HepG2 (cell line): ENCODE results near the gene PRKCG. TPM values are rescaled to one million over a fixed set of nuclear protein-coding genes. Genes with fewer than 3 reads are reported as not detected.

Experiments used
- AHDC1 ChIP-seq: sonication (generic); formaldehyde crosslinking; IDR thresholded peaks from 2 replicates; pipeline ENCODE4 v1.5.1; 2020; ENCODE audit warnings: mild to moderate bottlenecking, missing genetic modification reagents, borderline replicate concordance
- ATF6 ChIP-seq: sonication (generic); formaldehyde crosslinking; conservative IDR thresholded peaks from 2 replicates; pipeline ENCODE4 v1.4.0; 2020; ENCODE audit warnings: missing genetic modification reagents
- DZIP1 ChIP-seq: sonication (generic); formaldehyde crosslinking; IDR thresholded peaks from 2 replicates; pipeline ENCODE4 v1.5.0; 2020; ENCODE audit warnings: mild to moderate bottlenecking, missing genetic modification reagents
- ETS1 ChIP-seq: sonication (generic); formaldehyde crosslinking; IDR thresholded peaks from 2 replicates; pipeline ENCODE4 v1.4.0; 2020; ENCODE audit warnings: missing genetic modification reagents
- KDM3A ChIP-seq: IDR thresholded peaks from 2 replicates; pipeline ENCODE4 v1.6.1; 2018; ENCODE audit warnings: low read depth, missing compliant biosample characterization
- KLF12 ChIP-seq: sonication (generic); formaldehyde crosslinking; IDR thresholded peaks from 2 replicates; pipeline ENCODE4 v1.4.0; 2020; ENCODE audit warnings: missing genetic modification reagents, borderline replicate concordance
- MAFG ChIP-seq: sonication (generic); formaldehyde crosslinking; IDR thresholded peaks from 2 replicates; pipeline ENCODE4 v1.5.1; 2020; ENCODE audit warnings: mild to moderate bottlenecking, missing genetic modification reagents
- MXD3 ChIP-seq: IDR thresholded peaks from 2 replicates; pipeline ENCODE4 v1.6.1; 2016; ENCODE audit warnings: mild to moderate bottlenecking, missing biosample characterization, missing genetic modification reagents
- SCMH1 ChIP-seq: sonication (generic); formaldehyde crosslinking; IDR thresholded peaks from 2 replicates; pipeline ENCODE4 v1.9.0; 2021; ENCODE audit warnings: missing genetic modification reagents, mild to moderate bottlenecking, borderline replicate concordance
- SNRNP70 ChIP-seq: fragments of 200-400 bp; formaldehyde crosslinking; IDR thresholded peaks from 2 replicates; pipeline ENCODE4 v1.6.1; 2017; ENCODE audit warnings: mild to moderate bottlenecking, low read depth, low read length, moderate library complexity
- ZNF180 ChIP-seq: sonication (generic); formaldehyde crosslinking; IDR thresholded peaks from 2 replicates; pipeline ENCODE4 v1.4.0; 2020; ENCODE audit warnings: low read depth, missing genetic modification reagents, borderline replicate concordance
- ZNF234 ChIP-seq: sonication (generic); formaldehyde crosslinking; conservative IDR thresholded peaks from 2 replicates; pipeline ENCODE4 v1.5.1; 2020; ENCODE audit warnings: mild to moderate bottlenecking, missing genetic modification reagents
- ZNF326 ChIP-seq: sonication (generic); formaldehyde crosslinking; IDR thresholded peaks from 2 replicates; pipeline ENCODE4 v1.4.0; 2020; ENCODE audit warnings: missing genetic modification reagents, borderline replicate concordance
- ZNF562 ChIP-seq: sonication (generic); formaldehyde crosslinking; IDR thresholded peaks from 2 replicates; pipeline ENCODE4 v1.8.0; 2022; ENCODE audit warnings: missing genetic modification reagents, borderline replicate concordance
- ZNF615 ChIP-seq: sonication (generic); formaldehyde crosslinking; IDR thresholded peaks from 2 replicates; pipeline ENCODE4 v1.5.0; 2020; ENCODE audit warnings: mild to moderate bottlenecking, missing genetic modification reagents, borderline replicate concordance
- ZNF7 ChIP-seq: IDR thresholded peaks from 2 replicates; pipeline ENCODE4 v1.6.1; 2016; ENCODE audit warnings: missing biosample characterization, missing genetic modification reagents
- ZNF740 ChIP-seq: sonication (generic); formaldehyde crosslinking; IDR thresholded peaks from 2 replicates; pipeline ENCODE4 v1.4.0; 2020; ENCODE audit warnings: missing genetic modification reagents
- polyA plus RNA-seq, 8 experiments: library from polyadenylated mRNA; depleted of rRNA in 3 of 8; stranded (reverse) in 7 of 8; unstranded in 1 of 8; fragments of >200 nt; fragmentation: Illumina TruSeq in 4 of 8; extraction: Trizol in 4 of 8; gene quantifications; 2 replicates each; pipeline versions ENCODE4 v1.2.1 to v1.2.3, GENCODE V29; 2011 to 2016; ENCODE audit warnings: low read depth in 4 of 8, missing spikeins in 1 of 8, mixed read lengths in 1 of 8; ENCODE audit not compliant: insufficient read depth in 1 of 8
- total RNA-seq, 5 experiments: library from RNA; depleted of rRNA; stranded (reverse); fragments of >200 nt; fragmentation: Illumina TruSeq; extraction: Trizol; gene quantifications; 2 replicates each; pipeline ENCODE4 v1.2.3, GENCODE V29; 2016; ENCODE audit warnings: low read depth in 1 of 5

The PRKCG gene
- total and polyA plus RNA-seq, 2 of the 13 experiments (the other 11 are each of a cell fraction or from before 2014, with no cell fraction given) = 0.02 to 0.03 TPM

GRCh38 chr19:53864308-53864836 is 17.6 kb upstream of the PRKCG start (continued):
- no peak for TF ChIP-seq ZNF234 (CRISPR knock-in tag)
- no peak for TF ChIP-seq SNRNP70
- TF ChIP-seq ZNF615 (CRISPR knock-in tag) = no peak
- no peak for TF ChIP-seq ATF6
- TF ChIP-seq DZIP1 (CRISPR knock-in tag) = no peak
- no peak for TF ChIP-seq MXD3
- no peak for TF ChIP-seq MAFG
- TF ChIP-seq KDM3A (CRISPR knock-in tag) = peak; percentile 85; the same call in 1 of the 2 replicates
- no peak for TF ChIP-seq ZNF326 (CRISPR knock-in tag)
- TF ChIP-seq SCMH1 (CRISPR knock-in tag) = no peak
- TF ChIP-seq ZNF562 (CRISPR knock-in tag) = no peak
- TF ChIP-seq ZNF180 = no peak
- peak; percentile 70; the same call in 1 of the 2 replicates for TF ChIP-seq ZNF740
- TF ChIP-seq ZNF7 (CRISPR knock-in tag) = peak; percentile 19; the same call in 1 of the 2 replicates
- no peak for TF ChIP-seq KLF12 (CRISPR knock-in tag)
- no peak for TF ChIP-seq ETS1 (CRISPR knock-in tag)
- peak; percentile 94 for TF ChIP-seq AHDC1 (CRISPR knock-in tag)
